Duodenal mucosa (tissue), 2 donors: ENCODE measurements around the gene HLCS.
"Not testable (repeated sequence)": the region's sequence is repeated elsewhere in the genome, so short reads cannot be mapped to it uniquely, and the experiment has no call there.

Experiments
- H3K27ac ChIP-seq: one replicate; pipeline ENCODE4 v1.7.0; 2013; ENCODE audit warnings: low read depth, low read length
- H3K27me3 ChIP-seq, 2 donors: one replicate each; pipeline ENCODE4 v1.7.0; 2013; ENCODE audit warnings: low read length in 2 of 2, control low read depth in 1 of 2; ENCODE audit not compliant: insufficient read depth in 2 of 2, control insufficient read depth in 1 of 2
- H3K36me3 ChIP-seq, 2 donors: one replicate each; pipeline ENCODE4 v1.7.0; 2013; ENCODE audit warnings: low read length in 2 of 2, control low read depth in 1 of 2; ENCODE audit not compliant: insufficient read depth in 2 of 2, control insufficient read depth in 1 of 2
- H3K4me1 ChIP-seq, 2 donors: one replicate each; pipeline ENCODE4 v1.7.0; 2013; ENCODE audit warnings: low read length in 2 of 2, control low read depth in 1 of 2; ENCODE audit not compliant: insufficient read depth in 2 of 2, control insufficient read depth in 1 of 2
- H3K4me3 ChIP-seq, 2 donors: one replicate each; pipeline ENCODE4 v1.7.0; 2013; ENCODE audit warnings: low read length in 2 of 2, low read depth in 1 of 2
- H3K9ac ChIP-seq, 2 donors: one replicate each; pipeline ENCODE4 v1.7.0; 2013; ENCODE audit warnings: low read length in 2 of 2, low read depth in 1 of 2
- H3K9me3 ChIP-seq, 2 donors: one replicate each; pipeline ENCODE4 v1.7.0; 2013; ENCODE audit warnings: low read length in 2 of 2, control low read depth in 1 of 2; ENCODE audit not compliant: control insufficient read depth in 1 of 2

Gene HLCS

GRCh38 chr21:36816026-36816425 is 150.4 kb downstream of the HLCS start:
- not testable (repeated sequence) for H3K9me3 ChIP-seq

GRCh38 chr21:36815284-36815683 is 151.2 kb downstream of the HLCS start:
- H3K4me1 ChIP-seq: no peaks in the 10 kb centered on the region
- no peak overlapping the region for H3K9ac ChIP-seq
- no peak overlapping the region for H3K4me3 ChIP-seq
- H3K27ac ChIP-seq: no peak overlapping the region
- H3K36me3 ChIP-seq: no peaks in the 10 kb centered on the region
- H3K9me3 ChIP-seq: no peaks in the 10 kb centered on the region
- no peaks in the 10 kb centered on the region for H3K27me3 ChIP-seq

More at GRCh38 chr21:36816026-36816425, 150.4 kb downstream of the HLCS start:
- not testable (repeated sequence) for H3K36me3 ChIP-seq, H3K4me3 ChIP-seq, H3K27me3 ChIP-seq, H3K27ac ChIP-seq, H3K4me1 ChIP-seq, H3K9ac ChIP-seq

- no peaks in the 10 kb centered on the region for H3K9me3 ChIP-seq
- no peaks in the 10 kb centered on the region for H3K36me3 ChIP-seq
- no peak overlapping the region for H3K4me3 ChIP-seq
- H3K4me1 ChIP-seq: no peaks in the 10 kb centered on the region
- H3K9ac ChIP-seq: no peak overlapping the region
- H3K27me3 ChIP-seq: no peaks in the 10 kb centered on the region
- H3K27ac ChIP-seq: no peak overlapping the region
These were observed 153.4 kb downstream of the HLCS start for GRCh38 chr21:36813052-36813451.

DNA sequence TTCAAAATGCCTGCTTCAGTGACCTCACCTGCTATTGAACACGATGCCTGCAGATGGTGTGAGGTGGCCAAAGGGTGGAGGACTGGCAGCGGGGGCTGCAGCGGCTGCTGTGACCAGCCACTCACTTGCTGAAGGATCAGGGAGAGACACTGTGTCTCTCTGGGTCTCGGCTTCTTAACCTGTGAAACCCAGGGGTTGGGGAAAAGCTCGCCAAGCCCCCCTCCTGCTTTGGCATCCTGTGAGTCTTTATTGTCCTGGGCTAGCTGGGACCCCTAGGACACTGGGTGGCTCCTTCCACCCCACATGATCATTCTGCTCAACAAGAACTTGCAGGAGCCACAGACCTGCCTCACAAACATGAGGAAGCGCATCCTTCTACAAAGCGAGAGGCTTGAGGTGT is 154.7 kb downstream of the HLCS start:
- Histone ChIP-seq H3K4me3 (no peak overlapping the region), H3K36me3 (no peaks in the 10 kb centered on the region), H3K27ac (no peak overlapping the region), H3K9me3 (no peaks in the 10 kb centered on the region), H3K4me1 (no peaks in the 10 kb centered on the region), H3K27me3 (no peaks in the 10 kb centered on the region), H3K9ac (no peak overlapping the region)

DNA sequence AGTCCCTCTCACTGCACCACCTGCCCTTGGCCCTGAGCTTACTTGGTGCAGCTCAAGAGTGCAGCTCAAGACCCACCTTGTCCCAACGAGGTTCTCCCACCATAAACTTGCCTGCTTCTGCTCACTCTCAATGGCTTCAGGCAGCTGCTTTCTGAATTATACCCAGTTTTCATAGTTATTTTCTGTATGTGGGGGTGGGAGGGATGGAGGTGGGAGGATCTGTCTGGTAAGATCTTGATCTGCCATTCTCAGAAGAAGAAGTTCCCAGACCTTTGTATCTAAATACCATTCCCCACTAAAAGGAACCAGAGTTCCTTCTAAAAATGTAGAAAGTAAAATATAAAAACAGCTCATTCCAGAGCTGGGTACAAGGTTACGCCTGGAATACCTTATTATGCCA is 156.0 kb downstream of the HLCS start:
- H3K9ac ChIP-seq: no peak overlapping the region
- H3K9me3 ChIP-seq: no peaks in the 10 kb centered on the region
- H3K4me3 ChIP-seq: no peak overlapping the region
- H3K27ac ChIP-seq: no peak overlapping the region
- no peaks in the 10 kb centered on the region for H3K36me3 ChIP-seq
- no peaks in the 10 kb centered on the region for H3K4me1 ChIP-seq
- no peaks in the 10 kb centered on the region for H3K27me3 ChIP-seq

DNA sequence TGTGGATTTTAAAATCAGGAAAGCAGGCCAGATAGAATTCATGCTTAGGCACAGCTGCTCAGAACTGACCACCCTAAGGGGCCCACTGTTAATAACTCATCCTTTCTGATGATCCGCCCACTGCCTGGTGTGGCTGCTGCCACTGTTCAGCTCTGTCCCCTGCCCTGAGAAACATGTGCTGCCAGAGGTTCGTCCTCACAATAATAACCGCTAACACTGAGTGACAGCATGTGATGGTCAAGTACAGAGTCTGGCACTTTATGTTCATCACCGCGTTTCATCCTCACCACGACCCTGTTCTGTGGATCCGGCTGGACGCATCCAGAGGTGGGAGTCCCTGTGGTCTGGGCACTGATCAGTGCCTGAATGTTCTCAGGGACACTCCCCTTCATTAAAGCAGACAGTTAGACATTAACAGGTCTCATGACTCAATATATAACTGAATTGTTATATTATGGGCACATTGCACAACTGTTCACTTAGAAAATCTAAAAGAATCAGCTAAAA is 159.0 kb downstream of the HLCS start:
- Histone ChIP-seq H3K9ac (no peak overlapping the region), H3K27ac (no peak overlapping the region), H3K36me3 (no peaks in the 10 kb centered on the region), H3K9me3 (no peaks in the 10 kb centered on the region), H3K27me3 (no peaks in the 10 kb centered on the region), H3K4me3 (no peak overlapping the region), H3K4me1 (no peaks in the 10 kb centered on the region)

DNA sequence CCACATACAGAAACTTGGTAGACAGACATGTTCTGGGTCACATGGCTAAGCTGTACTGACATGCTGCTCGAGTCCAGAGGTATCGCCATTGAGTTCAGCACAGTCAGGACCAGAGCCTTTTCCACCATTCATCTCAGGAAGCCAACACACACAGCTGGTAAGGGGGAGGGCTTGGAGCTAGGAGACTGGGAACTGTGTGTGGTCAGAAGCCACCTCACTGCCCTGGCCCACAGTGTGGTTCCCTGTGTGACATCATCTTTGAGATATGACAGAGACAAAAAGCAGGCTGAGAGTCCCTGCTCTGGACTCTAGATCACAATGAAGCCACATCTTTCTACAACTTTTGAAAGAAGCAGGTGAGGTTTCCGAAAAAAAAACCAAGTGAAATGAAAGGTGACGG is 160.4 kb downstream of the HLCS start:
- no peak overlapping the region for H3K4me3 ChIP-seq
- H3K27ac ChIP-seq: no peak overlapping the region
- no peaks in the 10 kb centered on the region for H3K36me3 ChIP-seq
- H3K9me3 ChIP-seq: no peaks in the 10 kb centered on the region
- no peaks in the 10 kb centered on the region for H3K4me1 ChIP-seq
- no peaks in the 10 kb centered on the region for H3K27me3 ChIP-seq
- H3K9ac ChIP-seq: no peak overlapping the region

DNA sequence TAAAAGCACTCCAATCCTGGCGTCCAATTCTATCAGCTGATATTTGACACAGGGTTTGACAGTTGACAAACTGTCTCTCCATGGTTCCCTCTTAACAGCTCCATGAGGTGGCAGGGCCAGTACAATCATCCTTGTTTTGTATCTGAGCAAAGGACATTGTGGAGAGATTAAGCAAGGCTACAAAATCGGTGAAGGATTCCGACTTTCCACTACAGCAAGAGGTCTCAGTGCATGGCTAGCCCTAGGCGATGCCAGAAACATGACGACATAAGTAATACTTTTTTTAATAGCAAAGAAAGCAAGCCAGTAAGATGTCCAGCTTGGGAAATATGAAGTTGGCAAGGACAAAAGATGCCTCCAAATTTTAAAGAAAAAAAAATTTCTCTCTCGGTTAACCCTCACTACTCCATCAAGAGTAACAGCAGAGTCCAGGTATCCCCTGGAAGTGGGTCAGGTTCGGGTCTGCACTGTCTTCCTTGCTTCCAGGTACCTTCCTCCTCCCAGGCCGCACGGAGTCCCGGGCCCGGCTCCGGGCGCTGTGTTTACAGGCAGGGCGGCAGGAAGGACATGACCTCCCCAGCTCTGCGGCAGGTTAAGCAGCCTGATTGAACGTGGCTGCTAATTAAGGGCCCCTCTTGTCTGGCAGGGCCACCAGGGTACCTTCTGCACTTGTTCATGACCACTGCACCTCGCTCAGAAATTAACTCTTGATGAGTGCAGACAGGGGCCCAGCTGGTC is 161.4 kb downstream of the HLCS start:
- Histone ChIP-seq H3K4me1 (no peaks in the 10 kb centered on the region), H3K9ac (no peak overlapping the region), H3K27ac (no peak overlapping the region), H3K4me3 (no peak overlapping the region), H3K36me3 (no peaks in the 10 kb centered on the region), H3K9me3 (no peaks in the 10 kb centered on the region), H3K27me3 (no peaks in the 10 kb centered on the region)

DNA sequence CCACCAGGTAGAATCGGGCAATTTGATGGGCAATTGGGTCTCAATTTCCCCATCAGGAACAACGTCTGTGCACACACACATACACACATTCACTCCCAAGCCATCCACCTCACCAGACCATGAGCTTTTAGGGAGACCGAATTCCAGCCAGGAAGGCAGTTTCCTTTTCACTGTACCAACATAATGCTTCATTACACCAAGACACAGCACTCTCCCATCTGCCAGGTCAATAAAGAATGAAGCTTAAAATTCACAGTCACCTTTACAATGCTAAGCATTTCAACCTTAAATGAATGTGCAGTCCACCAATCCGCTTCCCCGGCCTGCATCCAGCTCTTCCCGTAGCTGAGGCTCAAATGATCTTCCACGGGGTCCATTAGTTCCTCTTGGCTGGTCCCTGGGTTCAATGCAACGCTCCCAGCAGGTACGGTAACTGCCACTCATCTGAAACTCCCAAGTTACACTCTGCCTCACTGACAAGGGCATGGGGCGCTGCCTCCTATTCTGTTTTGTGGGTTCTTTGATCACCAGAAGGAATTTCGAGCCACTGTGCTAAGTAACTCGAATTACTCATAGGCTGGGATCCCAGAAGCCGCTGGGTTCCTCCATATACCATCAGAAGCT is 162.5 kb downstream of the HLCS start:
- H3K9me3 ChIP-seq: no peaks in the 10 kb centered on the region
- no peaks in the 10 kb centered on the region for H3K27me3 ChIP-seq
- no peak overlapping the region for H3K4me3 ChIP-seq
- no peaks in the 10 kb centered on the region for H3K36me3 ChIP-seq
- H3K4me1 ChIP-seq: no peaks in the 10 kb centered on the region
- no peak overlapping the region for H3K27ac ChIP-seq
- H3K9ac ChIP-seq: no peak overlapping the region

- Histone ChIP-seq H3K9ac (no peak overlapping the region), H3K4me1 (no peaks in the 10 kb centered on the region), H3K27ac (no peak overlapping the region), H3K9me3 (peaks cover 0 to 4% of the 10 kb centered on the region in 2 donors), H3K36me3 (no peaks in the 10 kb centered on the region), H3K4me3 (no peak overlapping the region), H3K27me3 (no peaks in the 10 kb centered on the region)
These were observed 163.3 kb downstream of the HLCS start for GRCh38 chr21:36803051-36803645.
